Lower leg skin (tissue), 3 donors: ENCODE data around the gene MDFIC.

Experiments
- POLR2A ChIP-seq, 2 donors: fragments of 450-650 bp; IDR thresholded peaks; one replicate each; pipeline ENCODE4 v1.6.1; 2016 to 2017; ENCODE audit warnings: antibody characterized with exemption in 2 of 2, mild to moderate bottlenecking in 1 of 2, moderate library complexity in 1 of 2
- TF ChIP-seq, protein P1 (sequence below), 3 donors: fragments of 450-650 bp; IDR thresholded peaks; one replicate each; pipeline ENCODE4 v1.5.1; 2016; ENCODE audit warnings: antibody characterized with exemption in 3 of 3, mild to moderate bottlenecking in 3 of 3, moderate library complexity in 2 of 3

DNA sequence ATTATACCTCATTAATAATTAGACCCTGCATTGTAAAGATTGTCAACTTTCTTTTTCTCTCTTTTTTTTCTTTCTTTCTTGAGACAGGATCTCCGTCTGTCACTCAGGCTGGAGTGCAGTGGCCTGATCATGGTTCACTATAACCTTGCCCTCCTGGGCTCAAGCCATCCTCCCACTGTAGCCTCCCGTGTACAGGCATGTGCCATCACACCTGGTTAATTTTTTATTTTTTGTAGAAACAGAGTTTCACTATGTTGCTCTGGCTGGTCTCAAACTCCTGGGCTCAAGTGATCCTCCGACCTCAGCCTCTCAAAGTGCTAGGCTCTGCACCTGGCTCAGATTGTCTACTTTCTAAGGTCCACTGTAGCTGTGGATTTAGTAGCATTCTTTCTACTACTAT, 50.7 kb downstream of the MDFIC start:
- TF ChIP-seq, protein P1, sequence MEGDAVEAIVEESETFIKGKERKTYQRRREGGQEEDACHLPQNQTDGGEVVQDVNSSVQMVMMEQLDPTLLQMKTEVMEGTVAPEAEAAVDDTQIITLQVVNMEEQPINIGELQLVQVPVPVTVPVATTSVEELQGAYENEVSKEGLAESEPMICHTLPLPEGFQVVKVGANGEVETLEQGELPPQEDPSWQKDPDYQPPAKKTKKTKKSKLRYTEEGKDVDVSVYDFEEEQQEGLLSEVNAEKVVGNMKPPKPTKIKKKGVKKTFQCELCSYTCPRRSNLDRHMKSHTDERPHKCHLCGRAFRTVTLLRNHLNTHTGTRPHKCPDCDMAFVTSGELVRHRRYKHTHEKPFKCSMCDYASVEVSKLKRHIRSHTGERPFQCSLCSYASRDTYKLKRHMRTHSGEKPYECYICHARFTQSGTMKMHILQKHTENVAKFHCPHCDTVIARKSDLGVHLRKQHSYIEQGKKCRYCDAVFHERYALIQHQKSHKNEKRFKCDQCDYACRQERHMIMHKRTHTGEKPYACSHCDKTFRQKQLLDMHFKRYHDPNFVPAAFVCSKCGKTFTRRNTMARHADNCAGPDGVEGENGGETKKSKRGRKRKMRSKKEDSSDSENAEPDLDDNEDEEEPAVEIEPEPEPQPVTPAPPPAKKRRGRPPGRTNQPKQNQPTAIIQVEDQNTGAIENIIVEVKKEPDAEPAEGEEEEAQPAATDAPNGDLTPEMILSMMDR (IDR thresholded peaks at IDR 0.05), result no peak
- TF ChIP-seq POLR2A (IDR thresholded peaks at IDR 0.05), result no peak
